GM18502 (cell line): Measurements from ENCODE around the gene ODAD3.
"Not testable (repeated sequence)": the region's sequence is repeated elsewhere in the genome, so short reads cannot be mapped to it uniquely, and the experiment has no call there.

Source experiments
- ATAC-seq: cut with Tn5 transposase; IDR thresholded peaks from one replicate; pipeline ENCODE4 v1.9.1; 2021; ENCODE audit warnings: mild to moderate bottlenecking; ENCODE audit not compliant: unreplicated experiment, poor library complexity

Gene ODAD3

GRCh38 chr19:11445141-11445540 lies 10.2 kb upstream of the ODAD3 start:
- ATAC-seq = no peak

GRCh38 chr19:11444059-11444458 lies 9.1 kb upstream of the ODAD3 start:
- ATAC-seq = no peak

- no peak for ATAC-seq
Measured at GRCh38 chr19:11437955-11438354, 3.0 kb upstream of the ODAD3 start.

DNA sequence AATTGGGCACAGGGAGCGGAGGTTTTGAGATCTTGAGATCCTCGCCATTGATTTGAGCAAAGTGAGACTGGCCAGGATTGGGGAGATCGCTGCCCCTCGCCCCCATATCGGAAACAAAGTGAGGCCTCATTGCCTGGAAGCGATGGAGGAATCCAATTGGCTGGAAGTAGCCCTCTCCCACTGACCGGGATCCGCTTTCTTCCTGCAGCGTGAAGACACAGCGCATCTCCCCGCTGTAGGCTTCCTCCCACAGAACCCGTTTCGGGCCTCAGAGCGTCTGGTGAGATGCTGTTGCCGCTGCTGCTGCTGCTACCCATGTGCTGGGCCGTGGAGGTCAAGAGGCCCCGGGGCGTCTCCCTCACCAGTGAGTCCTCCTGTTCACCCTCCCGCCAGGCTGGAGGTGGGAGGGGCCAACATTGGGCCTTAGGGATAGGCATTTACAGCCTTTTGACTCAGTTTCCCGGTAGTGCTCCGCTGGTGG lies 952 bp upstream of the ODAD3 start:
- ATAC-seq = no peak

DNA sequence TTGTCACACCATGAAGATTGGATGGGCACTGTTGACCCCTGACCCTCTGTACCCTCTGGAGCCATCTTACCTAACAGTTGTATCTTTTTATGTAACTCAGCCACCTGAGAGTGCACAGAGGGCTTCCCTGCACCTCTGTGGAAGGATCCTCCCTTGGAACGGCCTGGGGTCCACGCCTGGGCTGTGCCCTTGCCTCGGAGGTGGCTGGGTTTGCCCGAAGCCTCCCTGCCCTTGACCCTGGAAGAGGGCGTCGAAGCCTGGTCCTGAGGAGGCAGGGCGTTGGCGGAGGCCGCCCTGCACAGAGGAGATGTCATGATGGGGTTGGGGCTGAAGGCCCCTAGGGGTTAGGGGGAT lies 241 bp downstream of the ODAD3 start:
- no peak for ATAC-seq

DNA sequence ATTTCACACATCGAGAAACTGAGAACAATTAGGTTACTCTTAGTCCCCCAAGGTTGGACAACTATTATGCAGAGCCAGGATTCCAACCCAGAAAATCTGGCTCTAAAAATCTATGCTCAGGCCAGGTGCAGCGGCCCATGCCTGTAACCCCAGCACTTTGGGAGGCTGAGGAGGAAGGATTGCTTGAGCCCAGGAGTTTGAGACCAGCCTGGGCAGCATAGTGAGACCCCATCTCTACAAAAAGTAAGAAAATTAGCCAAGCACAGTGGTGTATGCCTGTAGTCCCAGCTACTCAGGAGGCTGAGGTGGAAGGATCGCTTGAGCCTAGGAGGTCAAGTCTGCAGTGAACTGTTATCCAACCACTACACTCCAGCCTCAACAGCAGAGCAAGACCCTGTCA lies 1.4 kb downstream of the ODAD3 start:
- not testable (repeated sequence) for ATAC-seq

DNA sequence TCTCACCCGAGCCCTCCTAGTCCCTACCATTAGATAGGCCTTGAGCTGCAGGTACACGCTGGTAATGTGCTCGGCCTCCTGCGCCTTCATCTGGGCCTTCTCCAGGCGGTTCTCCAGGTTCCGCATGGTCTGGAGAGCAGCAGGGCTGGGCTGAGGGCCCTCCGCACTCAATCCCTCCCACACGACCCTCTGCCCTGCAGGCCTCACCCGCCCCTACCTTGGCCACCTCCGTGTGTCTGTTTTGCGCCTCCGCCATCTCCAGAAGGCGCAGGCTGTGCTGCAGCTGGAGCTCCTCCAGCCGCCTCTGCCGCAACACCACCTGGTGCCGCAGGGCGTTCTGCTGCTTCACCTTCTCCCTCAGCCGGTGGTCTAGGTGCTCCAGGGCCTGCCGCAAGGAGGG lies 8.3 kb downstream of the ODAD3 start:
- ATAC-seq = no peak

DNA sequence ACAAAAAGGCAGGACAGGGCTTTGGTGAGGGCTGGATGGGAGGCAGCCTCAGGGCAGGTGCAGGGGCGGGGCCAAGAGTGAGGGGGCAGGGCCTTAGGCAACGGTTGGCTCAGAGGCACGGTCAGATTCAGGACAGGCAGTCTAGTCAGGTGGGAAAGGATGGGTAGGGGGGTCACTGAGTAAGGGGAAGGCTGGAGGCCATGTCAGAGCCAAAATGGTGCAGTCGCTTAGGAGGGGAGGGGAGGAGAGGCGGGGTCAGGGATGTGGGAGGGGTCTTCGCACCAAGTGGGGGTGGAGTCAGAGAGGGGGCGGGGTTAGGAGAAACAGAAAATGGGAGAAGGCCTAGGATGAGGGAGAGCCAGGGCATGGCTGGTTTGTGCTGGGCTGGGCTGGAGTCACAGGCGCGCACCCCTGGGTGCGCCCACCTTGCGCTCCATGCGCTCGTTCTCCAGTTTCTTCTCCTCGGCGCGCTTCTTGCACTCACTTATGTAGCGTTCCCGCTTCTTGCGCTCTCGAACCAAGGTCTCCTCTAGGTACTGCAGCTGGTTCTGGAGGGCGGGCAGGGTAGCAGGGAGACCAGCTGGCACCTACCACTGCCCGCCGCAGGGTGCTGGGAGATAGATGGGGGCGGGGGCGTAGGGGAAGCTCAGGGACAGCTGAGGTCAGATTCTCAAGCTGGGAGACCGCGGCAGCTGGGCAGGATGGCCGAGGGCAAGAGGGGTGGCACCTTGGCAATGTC lies 9.0 kb downstream of the ODAD3 start:
- ATAC-seq = no peak

- no peak for ATAC-seq
Measured at GRCh38 chr19:11423791-11424181, 11.1 kb downstream of the ODAD3 start.

- no peak for ATAC-seq
Measured at GRCh38 chr19:11423164-11423790, 11.6 kb downstream of the ODAD3 start.

DNA sequence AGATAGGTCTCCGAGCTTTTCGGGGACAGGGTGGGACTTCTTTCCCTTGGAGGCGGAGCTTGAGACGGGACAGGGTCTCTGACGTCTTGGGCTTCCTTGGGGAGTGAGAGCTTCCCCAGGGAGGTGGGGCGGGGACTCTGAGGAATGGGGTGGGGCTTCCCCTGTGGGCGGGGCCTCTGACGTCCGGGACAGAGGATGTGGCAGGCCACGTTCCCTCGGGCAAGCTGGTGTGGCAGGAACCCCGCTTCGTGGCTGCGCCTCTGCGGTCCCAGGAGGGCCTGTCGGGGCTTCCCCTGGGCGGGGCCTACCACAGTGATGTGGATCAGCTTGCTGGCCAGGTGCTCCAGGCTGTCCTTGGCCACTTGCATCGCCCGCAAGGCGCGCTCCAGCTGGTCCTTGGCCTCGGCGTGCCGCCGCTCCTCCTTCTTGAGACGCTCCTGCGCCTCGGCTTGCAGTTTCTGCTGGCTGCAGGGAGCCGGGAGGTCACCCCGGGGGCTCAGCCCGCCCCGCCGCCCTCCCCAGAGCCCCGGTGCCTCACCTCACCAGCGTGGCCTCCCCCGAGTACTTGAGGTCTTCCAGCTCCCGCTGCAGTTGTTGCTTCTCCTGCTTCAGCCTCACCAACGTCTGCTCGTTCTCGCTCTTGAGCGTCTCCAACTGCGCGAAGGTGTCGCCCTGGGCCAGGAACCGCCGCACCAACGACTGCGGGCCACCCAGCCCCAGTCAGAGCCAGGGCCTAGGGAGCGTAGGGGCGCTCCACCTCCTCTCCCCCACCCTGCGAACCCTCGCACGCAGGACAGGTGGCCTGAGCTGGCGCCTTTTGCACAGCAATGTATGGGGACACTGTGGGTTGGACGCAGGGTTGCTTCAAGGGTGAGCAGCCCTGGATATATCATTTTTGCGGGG lies 12.5 kb downstream of the ODAD3 start:
- ATAC-seq = peak; percentile 60

- peak; percentile 39 for ATAC-seq
Measured at GRCh38 chr19:11421371-11422098, 13.4 kb downstream of the ODAD3 start.

DNA sequence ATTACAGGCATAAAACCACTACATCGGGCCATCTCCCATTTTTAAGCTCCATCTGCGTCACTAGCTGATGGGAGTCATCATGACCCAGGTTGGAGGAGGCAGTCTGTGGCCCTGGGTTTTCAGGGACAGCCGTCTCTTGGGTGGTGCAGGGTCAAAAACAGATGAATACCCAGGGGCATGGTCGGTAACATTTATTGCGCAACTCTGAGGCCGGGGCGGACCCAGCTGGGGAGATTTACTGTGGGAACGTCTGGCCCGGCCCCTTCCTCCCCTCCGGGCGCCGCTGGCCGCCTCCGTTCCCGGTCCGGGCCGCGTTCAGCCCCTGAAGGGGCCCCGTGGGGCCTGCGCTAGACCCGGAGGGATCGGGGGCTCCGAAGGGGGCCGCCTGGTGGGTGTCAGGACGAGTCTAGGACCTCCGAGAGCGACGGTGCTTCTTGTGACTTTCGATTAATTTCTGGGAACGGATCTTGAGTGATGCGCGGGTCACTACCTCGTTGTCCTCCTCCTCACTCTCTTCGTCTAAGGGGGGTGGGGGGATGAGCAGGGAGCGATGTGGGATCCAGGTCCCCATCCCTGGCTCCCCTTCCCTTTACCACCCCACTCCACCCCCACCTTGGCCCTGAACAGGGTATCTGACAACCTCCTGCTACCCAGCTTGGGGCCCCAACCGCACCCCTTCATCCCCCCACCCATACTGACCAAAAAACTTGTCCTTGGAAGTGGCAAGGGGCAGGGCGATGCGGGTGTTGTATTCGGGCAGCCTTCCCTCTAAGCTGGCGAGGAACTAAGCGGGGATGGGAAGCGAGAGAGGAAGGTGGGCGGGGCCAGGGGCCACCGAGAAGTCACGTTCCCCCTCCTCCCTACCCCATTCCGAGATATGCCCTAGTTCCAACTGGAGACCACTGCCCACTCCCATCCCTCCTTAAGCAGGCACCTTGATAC lies 14.2 kb downstream of the ODAD3 start:
- no peak for ATAC-seq

GRCh38 chr19:11418549-11419506 lies 16.1 kb downstream of the ODAD3 start, which contains the start of gene RGL3:
RGL3 (minus strand) TSS chr19:11419314; CDS start chr19:11419278, 36 bp downstream.
- ATAC-seq = no peak

- no peak for ATAC-seq
Measured at GRCh38 chr19:11418094-11418548, 16.8 kb downstream of the ODAD3 start.

DNA sequence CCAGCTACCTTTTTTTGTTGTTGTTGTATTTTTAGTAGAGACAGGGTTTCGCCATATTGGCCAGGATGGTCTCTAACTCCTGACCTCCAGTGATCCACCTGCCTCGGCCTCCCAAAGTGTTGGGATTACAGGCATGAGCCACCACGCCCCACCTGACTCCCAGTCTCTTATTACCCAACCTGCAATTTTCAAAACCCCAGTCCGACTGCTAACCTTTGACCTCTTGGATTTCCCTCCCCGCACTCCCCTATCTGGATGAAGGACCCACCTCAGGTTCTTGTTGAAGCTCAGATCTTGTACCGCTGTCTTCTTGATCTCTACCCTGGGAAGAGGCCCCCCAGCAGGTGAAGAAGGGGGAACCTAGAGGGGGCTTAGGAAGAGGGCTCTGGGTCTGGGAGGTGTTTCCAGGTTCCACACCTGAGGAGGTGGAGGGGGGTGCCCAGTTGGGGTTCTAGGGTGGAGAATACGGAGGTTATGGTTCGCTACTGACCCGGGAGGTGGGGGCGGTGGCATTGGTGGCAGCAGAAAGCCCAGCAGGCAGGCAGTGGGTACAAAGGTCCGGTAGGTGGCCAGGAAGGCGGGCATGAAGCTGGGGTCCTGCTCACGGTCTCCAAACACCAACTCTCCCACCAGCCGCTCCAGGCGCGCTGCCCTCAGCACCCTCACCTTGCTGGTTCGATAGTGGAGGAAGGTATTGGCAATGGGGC lies 18.4 kb downstream of the ODAD3 start:
- ATAC-seq = no peak

DNA sequence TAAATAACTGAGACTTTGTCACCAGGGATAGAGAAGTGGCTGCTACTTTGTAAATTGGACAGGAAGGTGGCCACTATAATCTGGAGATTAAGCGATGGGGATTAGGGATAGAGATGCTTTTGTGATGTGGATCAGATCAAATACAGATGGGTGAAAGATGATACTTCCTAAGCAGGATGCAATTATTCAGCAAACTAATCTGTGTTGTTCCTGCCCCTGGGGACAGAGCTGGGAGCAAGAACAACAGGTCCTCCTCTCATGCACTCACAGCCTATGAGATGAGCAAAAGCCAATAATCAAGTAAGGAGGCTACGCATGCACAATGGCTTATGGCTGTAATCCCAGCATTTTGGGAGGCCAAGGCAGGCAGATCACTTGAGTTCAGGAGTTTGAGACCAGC lies 20.4 kb downstream of the ODAD3 start:
- ATAC-seq = no peak
